Heart right ventricle (tissue), 12 donors: Measurements from ENCODE around the gene FOXD1. TPM values are rescaled to one million over a fixed set of nuclear protein-coding genes. Genes with fewer than 3 reads are reported as not detected.

Source experiments
- polyA plus RNA-seq, 2 donors: library from polyadenylated mRNA; stranded (reverse); fragments of 200-250 nt; gene quantifications; one replicate each; pipeline ENCODE4 v1.2.3, GENCODE V29; 2013
- total RNA-seq, 10 donors: library from RNA; stranded (reverse); fragmentation: NEBNext Ultra II Directional in 3 of 10; extraction: Animal tissue kit (Norgen Biotek cat#: 25700) in 3 of 10; gene quantifications; one replicate each; pipeline versions ENCODE4 v1.2.1 to v1.2.4, GENCODE V29; 2021 to 2023
- donor health status: ischemic (EF 13 %, LVEDD 7.1; RV severe dilation, severe dysfunction).
- donor health status: healthy with polysubstance abuse.
- donor health status: DM: no; HTN: yes; CAD: no.
- donor health status: DM: no; HTN: no; CAD: no.
- donor health status: ischemic (EF 25% LVEDD 6.9; RV normal size, moderate dysfunction).
- donor health status: ischemic (EF 25% LVEDD 5.7; RV mildly dilated, moderate dysfunction).
- donor health status: healthy.
- donor health status: nonischemic (EF 11% LVEDD 7.7; RV severe dilation, severe dysfunction).
- donor health status: DM: yes; HTN: yes; CAD: no.
- donor health status: PGD.
- donor health status: ischemic (EF 29% LVEDD 5.4; RV normal size, mild dysfunction).
- donor health status: nonischemic (EF 23%, LVEDD 6.1; RV moderate dilation, normal function).

FOXD1 gene
- total and polyA plus RNA-seq, 12 donors = 0.07 to 0.15 (median 0.12) TPM; not detected in 7

Other genes starting within 250 kb of the FOXD1 start
- gene BTF3, start 49.7 kb upstream of the FOXD1 start, total RNA-seq = 100 to 1,000 TPM; 359 to 410 (median 399) TPM
- 100 to 1,000 TPM; 283 to 714 TPM for gene BTF3, start 49.7 kb upstream of the FOXD1 start, polyA plus RNA-seq
- 10 to 100 TPM; 10.4 to 15.9 (median 12.0) TPM for gene ANKRA2, start 116.9 kb upstream of the FOXD1 start, total RNA-seq
- 10 to 100 TPM in 1 of 2 donors, 1 to 10 TPM in 1; 6.0 to 23.4 TPM for gene ANKRA2, start 116.9 kb upstream of the FOXD1 start, polyA plus RNA-seq
- gene UTP15, start 117.0 kb upstream of the FOXD1 start, total RNA-seq = 10 to 100 TPM in 6 of 10 donors, 1 to 10 TPM in 4; 9.1 to 15.0 (median 10.6) TPM
- 1 to 10 TPM; 2.6 to 3.9 TPM for gene UTP15, start 117.0 kb upstream of the FOXD1 start, polyA plus RNA-seq
- 1 to 10 TPM; 1.1 to 3.4 (median 1.5) TPM for gene ARHGEF28, start 177.4 kb upstream of the FOXD1 start, total RNA-seq
- 1 to 10 TPM in 1 of 2 donors, under 1 TPM in 1; 0.62 to 2.8 TPM for gene ARHGEF28, start 177.4 kb upstream of the FOXD1 start, polyA plus RNA-seq